GM18519 (cell line): ENCODE measurements around the gene STXBP5L.
"Not testable (repeated sequence)": the region's sequence is repeated elsewhere in the genome, so short reads cannot be mapped to it uniquely, and the experiment has no call there.

Source experiments
- ATAC-seq: cut with Tn5 transposase; IDR thresholded peaks from one replicate; pipeline ENCODE4 v1.9.1; 2021; ENCODE audit warnings: mild to moderate bottlenecking, moderate library complexity; ENCODE audit not compliant: unreplicated experiment, low FRiP score

Gene STXBP5L

DNA sequence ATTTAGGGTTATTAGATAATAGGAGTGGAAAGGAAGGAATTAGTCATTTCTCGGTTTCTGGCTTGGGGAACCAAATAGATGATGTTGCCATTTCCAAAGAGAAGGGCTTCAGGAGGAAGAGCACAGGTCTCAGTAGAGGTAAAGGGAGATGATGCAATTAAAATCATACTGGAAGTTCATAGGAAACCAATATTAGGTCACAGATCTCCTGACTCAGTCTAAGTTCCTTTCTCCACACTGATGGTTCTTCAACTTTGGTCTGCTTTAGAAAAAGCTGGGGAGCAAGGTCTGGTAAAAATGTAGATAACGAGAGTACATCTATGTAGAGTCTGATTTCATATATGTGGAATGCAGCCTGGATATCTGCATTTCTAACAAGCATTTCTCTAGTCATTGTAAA, 506.9 kb downstream of the STXBP5L start:
- ATAC-seq = no peak

- ATAC-seq = no peak
Measured at GRCh38 chr3:121418182-121418581, 510.2 kb downstream of the STXBP5L start.

GRCh38 chr3:121424549-121424948, 516.5 kb downstream of the STXBP5L start:
- ATAC-seq = no peak

DNA sequence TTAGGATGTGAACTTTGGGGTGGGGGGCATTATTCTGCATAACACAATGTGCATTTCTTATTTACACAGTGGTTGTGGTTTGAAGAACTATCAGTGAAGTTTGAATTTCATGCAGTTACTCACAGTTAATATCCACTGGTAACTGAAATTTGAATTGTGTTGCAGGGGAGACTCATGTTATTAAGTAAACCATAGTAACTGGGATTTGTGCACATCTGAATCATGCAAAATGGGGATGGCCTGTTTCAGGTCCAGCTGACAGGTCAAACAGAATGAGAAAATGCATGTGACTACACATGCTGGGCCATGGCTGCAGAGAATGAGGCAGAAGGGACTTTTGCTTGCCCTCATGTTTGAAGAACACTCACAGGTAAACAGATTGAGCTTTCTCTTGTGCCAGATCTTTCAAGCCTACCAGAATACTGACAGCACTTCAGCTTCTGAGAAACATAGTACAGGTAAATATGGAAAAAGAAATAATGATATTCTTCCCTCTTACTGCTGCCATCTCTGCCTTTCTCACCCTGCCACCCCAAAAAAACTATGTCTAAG, 522.7 kb downstream of the STXBP5L start:
- no peak for ATAC-seq

GRCh38 chr3:121431726-121432517, 523.9 kb downstream of the STXBP5L start:
- ATAC-seq = peak; percentile 95

DNA sequence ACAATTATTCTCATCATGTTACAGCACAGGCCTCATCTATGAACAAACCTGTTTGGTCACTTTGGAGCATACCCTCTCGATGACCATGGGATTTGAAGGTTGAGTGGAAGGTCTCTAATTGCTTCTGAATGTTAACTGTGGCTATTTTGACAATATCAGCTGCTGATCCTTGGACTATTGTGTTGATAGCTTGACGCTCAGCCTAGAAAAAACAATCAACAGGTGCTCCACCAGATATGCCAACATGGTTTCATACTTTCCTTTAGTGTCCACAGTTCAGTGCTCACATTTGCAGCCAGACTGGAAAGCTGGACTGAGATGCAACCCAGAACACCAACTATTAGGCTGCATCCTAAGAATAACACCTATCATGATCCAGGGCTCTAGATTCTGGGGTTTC, 528.1 kb downstream of the STXBP5L start:
- no peak for ATAC-seq

- ATAC-seq = no peak
Measured at GRCh38 chr3:121436641-121437040, 528.6 kb downstream of the STXBP5L start.

DNA sequence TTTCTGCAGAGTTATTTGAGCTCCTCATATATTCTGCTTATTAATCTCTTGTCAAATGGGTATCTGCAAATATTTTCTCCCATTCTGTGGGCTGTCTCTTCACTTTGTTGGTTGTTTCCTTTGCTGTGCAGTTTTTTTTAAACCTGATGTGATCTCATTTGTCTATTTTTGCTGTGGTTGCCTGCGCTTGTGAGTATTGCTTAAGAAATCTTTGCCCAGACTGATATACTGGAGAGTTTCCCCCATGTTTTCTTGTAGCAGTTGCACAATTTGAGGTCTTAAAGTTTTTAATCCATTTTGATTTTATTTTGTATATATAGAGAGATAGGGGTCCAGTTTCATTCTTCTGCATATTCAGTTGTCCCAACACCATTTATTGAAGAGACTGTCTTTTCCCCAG, 535.5 kb downstream of the STXBP5L start:
- no peak for ATAC-seq

- not testable (repeated sequence) for ATAC-seq
Measured at GRCh38 chr3:121451752-121452151, 543.7 kb downstream of the STXBP5L start.

DNA sequence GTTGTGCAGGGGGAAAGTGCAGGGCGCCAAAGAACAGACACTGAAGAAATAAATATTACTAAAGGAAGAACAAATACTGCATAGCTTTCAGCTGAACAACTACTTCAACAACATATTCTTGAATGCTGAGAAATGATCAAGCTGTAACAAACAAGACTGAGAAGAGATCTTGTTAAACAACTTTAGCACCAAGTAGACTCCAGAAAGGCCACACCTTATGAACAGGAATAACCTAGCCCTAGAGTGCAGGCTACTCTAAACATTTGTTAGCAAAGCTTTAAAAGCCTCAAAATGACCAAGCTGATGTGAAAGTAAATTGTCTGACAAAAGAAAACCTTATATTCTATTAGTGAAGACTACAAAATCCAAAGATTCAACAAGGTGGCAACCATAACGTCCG, 554.6 kb downstream of the STXBP5L start:
- ATAC-seq = no peak

DNA sequence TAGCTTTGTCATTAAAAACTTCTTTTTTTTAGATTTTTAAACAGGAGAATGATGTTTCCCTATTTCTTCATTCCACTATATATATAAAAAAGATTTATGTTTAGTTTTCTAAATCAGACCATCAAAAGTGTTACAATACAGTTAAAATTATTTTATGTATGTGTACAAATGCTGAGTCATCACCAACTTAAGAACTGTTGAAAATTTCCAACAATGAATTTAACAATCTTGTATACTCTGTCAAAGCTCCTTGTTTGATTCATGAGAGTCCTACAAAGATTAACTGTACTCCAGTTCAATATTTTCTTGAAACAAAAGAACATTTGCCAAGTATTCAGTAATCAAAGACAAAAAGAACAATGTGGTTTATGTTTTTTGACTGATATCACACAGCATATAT, 555.7 kb downstream of the STXBP5L start:
- no peak for ATAC-seq

GRCh38 chr3:121467085-121467484, 559.1 kb downstream of the STXBP5L start:
- ATAC-seq = no peak

DNA sequence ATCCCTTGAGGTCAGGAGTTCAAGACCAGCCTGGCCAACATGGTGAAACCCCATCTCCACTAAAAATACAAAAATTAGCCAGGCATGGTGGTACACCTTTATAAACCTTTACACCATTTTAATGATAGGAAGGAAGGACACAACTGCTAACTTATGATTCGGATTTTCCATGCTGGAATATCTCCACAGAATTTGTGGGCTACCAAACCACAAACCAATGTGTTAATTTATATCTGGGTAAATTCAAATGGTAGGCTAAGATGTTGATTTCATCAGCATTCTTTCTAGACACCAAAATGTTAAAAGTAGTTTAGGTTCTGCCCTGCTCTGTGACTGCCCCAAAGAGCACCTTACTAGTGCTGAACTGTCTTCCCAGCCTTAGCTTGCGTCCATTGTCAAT, 565.0 kb downstream of the STXBP5L start:
- ATAC-seq = no peak
